ENCODE results near the gene POP4. TPM values are rescaled to one million over a fixed set of nuclear protein-coding genes. Genes with fewer than 3 reads are reported as not detected.
A peak's percentile ranks its signal among the peaks of the same experiment; 100 is the strongest.

POP4 gene
- total and polyA plus RNA-seq, 2 donors from 2014 or later, result 60.5 to 87.9 TPM

GRCh38 chr19:29665215-29665825 is 59.2 kb downstream of the POP4 start, which contains the start of gene PLEKHF1:
PLEKHF1 (plus strand) TSS chr19:29665461; CDS start chr19:29673840, 8,379 bp downstream.
- Histone ChIP-seq H3K4me3 (ENCODE audit: low read length in 3 of 3) (peak within 1 kb of the TSS; percentile 41 to 83 (median 60)), H3K27me3 (ENCODE audit: control insufficient read depth, insufficient read depth, low read length) (no peaks in the 10 kb centered on the region), H3K36me3 (ENCODE audit: control insufficient read depth in 2 of 3, insufficient read depth in 3 of 3, low read length in 3 of 3) (no peaks in the 10 kb centered on the region), H3K27ac (ENCODE audit: low read depth in 2 of 2, low read length in 2 of 2) (peak within 1 kb of the TSS; percentile 47 to 81), H3K9ac (ENCODE audit: low read length in 3 of 3) (peak within 1 kb of the TSS in 2 of 3 donors; percentile 54 to 72), H3K9me3 (ENCODE audit: control insufficient read depth in 2 of 3, insufficient read depth in 1 of 3, low read length in 3 of 3) (no peaks in the 10 kb centered on the region), H3K4me1 (ENCODE audit: control insufficient read depth in 2 of 3, insufficient read depth in 2 of 3, low read depth in 1 of 3, low read length in 3 of 3) (peaks cover 0 to 25% (median 3%) of the 10 kb centered on the region in 3 donors)
- TF ChIP-seq CTCF (IDR thresholded peaks at IDR 0.05; ENCODE audit: borderline replicate concordance, extremely low read depth, insufficient read depth), result no peak
- DNase-seq (peak; percentile 86 to 97 (median 92)), FAIRE-seq (no peak)
- intact Hi-C loops (cut with DNase I), result no loop called here

GRCh38 chr19:29665826-29666577 is 59.9 kb downstream of the POP4 start:
- FAIRE-seq (no peak), DNase-seq (peak in 4 of 5 donors; percentile 29 to 84 (median 50))
- Histone ChIP-seq H3K9me3 (ENCODE audit: control insufficient read depth in 2 of 3, insufficient read depth in 1 of 3, low read length in 3 of 3) (no peaks in the 10 kb centered on the region), H3K27me3 (ENCODE audit: control insufficient read depth, insufficient read depth, low read length) (no peaks in the 10 kb centered on the region), H3K4me3 (ENCODE audit: low read length in 3 of 3) (peak overlapping the region; percentile 41 to 83 (median 60)), H3K9ac (ENCODE audit: low read length in 3 of 3) (peak overlapping the region in 2 of 3 donors; percentile 54 to 72), H3K36me3 (ENCODE audit: control insufficient read depth in 2 of 3, insufficient read depth in 3 of 3, low read length in 3 of 3) (no peaks in the 10 kb centered on the region), H3K27ac (ENCODE audit: low read depth in 2 of 2, low read length in 2 of 2) (peak overlapping the region; percentile 47 to 81), H3K4me1 (ENCODE audit: control insufficient read depth in 2 of 3, insufficient read depth in 2 of 3, low read depth in 1 of 3, low read length in 3 of 3) (peaks cover 0 to 25% (median 3%) of the 10 kb centered on the region in 3 donors)
- TF ChIP-seq CTCF (IDR thresholded peaks at IDR 0.05; ENCODE audit: borderline replicate concordance, extremely low read depth, insufficient read depth), result no peak
- intact Hi-C loops (cut with DNase I), result no loop called here

Other genes starting within 250 kb of the POP4 start
- gene VSTM2B, start 80.3 kb upstream of the POP4 start, total RNA-seq, result not detected
- gene VSTM2B, start 80.3 kb upstream of the POP4 start, polyA plus RNA-seq (ENCODE audit: insufficient read depth, low read depth, low replicate concordance), result not detected
- gene PLEKHF1, start 59.2 kb downstream of the POP4 start, total RNA-seq, result 11.7 TPM
- gene PLEKHF1, start 59.2 kb downstream of the POP4 start, polyA plus RNA-seq (ENCODE audit: insufficient read depth, low read depth, low replicate concordance), result 7.1 TPM
- 21.2 TPM for gene C19orf12, start 109.0 kb downstream of the POP4 start, total RNA-seq
- gene C19orf12, start 109.0 kb downstream of the POP4 start, polyA plus RNA-seq (ENCODE audit: insufficient read depth, low read depth, low replicate concordance), result 27.1 TPM
- gene CCNE1, start 205.7 kb downstream of the POP4 start, total RNA-seq, result 1.4 TPM
- 1.3 TPM for gene CCNE1, start 205.7 kb downstream of the POP4 start, polyA plus RNA-seq (ENCODE audit: insufficient read depth, low read depth, low replicate concordance)

Data from kidney (tissue), 14 donors.